ENCODE results near the gene STK4. TPM values are rescaled to one million over a fixed set of nuclear protein-coding genes. Genes with fewer than 3 reads are reported as not detected.

The STK4 gene
- total and polyA plus RNA-seq, 2 of the 8 experiments (the other 6 are each of a cell fraction or from before 2014, with no cell fraction given), result 12.0 to 34.3 TPM

DNA sequence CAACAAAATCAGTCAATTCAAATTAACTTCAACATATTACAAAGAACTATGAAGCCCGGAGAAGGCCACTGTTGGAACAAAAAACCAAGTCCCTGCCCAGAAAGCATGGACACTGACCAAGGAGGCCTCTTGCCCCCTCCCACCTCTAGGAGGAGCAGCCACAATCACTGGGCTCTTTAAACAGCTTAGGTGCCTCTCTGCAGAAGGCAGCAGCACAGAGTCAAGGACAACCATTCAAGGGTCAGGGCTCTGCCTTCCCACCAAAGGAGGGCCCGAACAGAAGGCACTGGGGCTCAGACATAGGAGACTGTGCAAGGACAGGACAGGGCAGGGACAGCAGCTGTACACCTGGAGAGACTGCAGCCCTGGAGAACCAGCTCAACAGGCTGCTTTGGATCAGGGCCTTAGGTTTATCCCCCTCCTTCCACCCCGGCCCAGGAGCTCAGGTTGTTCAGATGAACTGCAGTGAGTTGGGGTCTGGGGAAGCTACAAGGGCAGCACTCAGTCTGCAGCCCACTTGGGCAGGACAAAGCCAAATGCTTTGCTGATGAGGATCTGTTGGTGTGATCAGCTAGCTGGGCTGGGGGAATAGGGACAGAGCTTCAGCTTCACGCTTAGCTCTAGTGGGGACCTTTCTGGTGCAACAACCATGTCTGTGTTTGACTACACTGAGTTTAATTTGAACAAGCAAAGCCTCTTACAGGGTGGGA is 23.9 kb upstream of the STK4 start:
- no peaks in the 10 kb centered on the region for H3K27me3 ChIP-seq (replicated peaks in 1 of 4; ENCODE audit: control insufficient read depth in 3 of 4, extremely low read depth in 1 of 4, insufficient read depth in 3 of 4, low read length in 3 of 4)
- CTCF ChIA-PET (ENCODE audit: partially characterized antibody), result interaction anchor here (0.9 to 3.4 kb wide), 7 partner anchors 9 to 157 kb away, joined by 3 to 25 read pairs (median 8); partner anchors contain the start of gene PABPC1L
- no peak overlapping the region for H3K4me2 ChIP-seq (ENCODE audit: insufficient read depth in 1 of 2, low read depth in 2 of 2, low read length in 2 of 2)
- FAIRE-seq (no peak), DNase-seq (ENCODE audit: low read depth in 1 of 2, low spot score in 2 of 2) (no peak)
- H4K8ac ChIP-seq (ENCODE audit: extremely low read depth, insufficient read depth, low read length), result no peak overlapping the region
- H3K14ac ChIP-seq (ENCODE audit: insufficient read length), result no peak overlapping the region
- H3K4me1 ChIP-seq (replicated peaks in 1 of 4; ENCODE audit: control insufficient read depth in 3 of 4, insufficient read depth in 4 of 4, low read length in 3 of 4), result no peaks in the 10 kb centered on the region
- POLR2A ChIA-PET (ENCODE audit: partially characterized antibody), result interaction anchor here (1.2 to 4.9 kb wide), 8 partner anchors 10 to 40 kb away, joined by 3 to 33 read pairs (median 4); no protein-coding TSS in a partner anchor
- H3K4ac ChIP-seq (replicated peaks; ENCODE audit: insufficient read length, low read depth, low read length), result no peak overlapping the region
- no peak overlapping the region for H4K91ac ChIP-seq (replicated peaks; ENCODE audit: insufficient read length, low read length)
- H3K36me3 ChIP-seq (ENCODE audit: control insufficient read depth in 2 of 4, insufficient read depth in 4 of 4, low read length in 3 of 4), result peaks cover 19 to 54% (median 42%) of the 10 kb centered on the region in 4 experiments
- no peak overlapping the region for H3K27ac ChIP-seq (ENCODE audit: low read depth, low read length)
- H3K79me1 ChIP-seq (ENCODE audit: low read depth, low read length), result peaks cover 2% of the 10 kb centered on the region; the same call in 1 of the 2 replicates
- no peak overlapping the region for H2BK15ac ChIP-seq (ENCODE audit: low read length)
- no peak overlapping the region for H3K23ac ChIP-seq (ENCODE audit: insufficient read length)
- H3K9ac ChIP-seq (replicated peaks in 1 of 4; ENCODE audit: extremely low read depth in 1 of 4, low read depth in 3 of 4, low read length in 3 of 4), result no peak overlapping the region
- no peaks in the 10 kb centered on the region for H3K23me2 ChIP-seq (ENCODE audit: low read depth, low read length)
- H4K5ac ChIP-seq (ENCODE audit: insufficient read length, low read depth, low read length), result no peak overlapping the region
- H3K18ac ChIP-seq (ENCODE audit: extremely low read depth, low read length), result no peak overlapping the region
- H3K79me2 ChIP-seq (ENCODE audit: control insufficient read depth in 1 of 2, insufficient read depth in 2 of 2, low read length in 2 of 2), result no peaks in the 10 kb centered on the region
- H2BK5ac ChIP-seq (ENCODE audit: low read depth, low read length), result no peak overlapping the region
- no peak overlapping the region for H2BK120ac ChIP-seq (replicated peaks; ENCODE audit: low read depth, low read length)
- H2BK20ac ChIP-seq (ENCODE audit: low read length), result no peak overlapping the region
- H2BK12ac ChIP-seq (ENCODE audit: low read depth, low read length), result no peak overlapping the region
- 83% methylated on average over 4 of the region's 4 CpGs; no CpG with 5 or more reads in 1 of the 2 experiments for WGBS, 2 experiments (ENCODE audit: extremely low coverage in 1 of 2, insufficient coverage in 1 of 2, insufficient read length in 1 of 2, insufficient replicate concordance in 2 of 2, low coverage in 1 of 2, low lambda C conversion rate in 2 of 2, missing lambda C conversion rate in 1 of 2)
- H2AFZ ChIP-seq (ENCODE audit: low read length), result no peak overlapping the region
- no peaks in the 10 kb centered on the region for H3K9me3 ChIP-seq (ENCODE audit: insufficient read depth in 2 of 2, low read depth in 1 of 2, low read length in 1 of 2)
- H4K20me1 ChIP-seq (replicated peaks in 1 of 2; ENCODE audit: control insufficient read depth in 1 of 2, insufficient read depth in 2 of 2, low read length in 2 of 2), result peaks cover 5 to 9% of the 10 kb centered on the region in 2 experiments
- H3K4me3 ChIP-seq (ENCODE audit: extremely low read depth in 1 of 4, insufficient read depth in 2 of 4, low read depth in 3 of 4, low read length in 4 of 4), result no peak overlapping the region
- H2AK5ac ChIP-seq (ENCODE audit: low read depth, low read length), result no peak overlapping the region
- no peak overlapping the region for H3K56ac ChIP-seq (replicated peaks; ENCODE audit: insufficient read length, low read depth, low read length)
- TF ChIP-seq RNF2 (IDR thresholded peaks at IDR 0.05; ENCODE audit: borderline replicate concordance, low read depth, low read length, missing control alignments, poor library complexity, severe bottlenecking) (no peak), EP300 (IDR thresholded peaks at IDR 0.05; ENCODE audit: borderline replicate concordance in 1 of 2, low read depth in 2 of 2, low read length in 2 of 2) (no peak), POLR2AphosphoS5 (IDR thresholded peaks at IDR 0.05; ENCODE audit: low read depth, low read length) (0 out of 2 replicates have a peak, but pooled peaks have one; percentile 43), SP2 (IDR thresholded peaks at IDR 0.05; ENCODE audit: low read length) (no peak), SRF (IDR thresholded peaks at IDR 0.05; ENCODE audit: low read depth, low read length) (no peak), KDM5A (IDR thresholded peaks at IDR 0.05; ENCODE audit: low read length) (no peak), SP1 (IDR thresholded peaks at IDR 0.05; ENCODE audit: low read depth, low read length) (no peak), CBX5 (IDR thresholded peaks at IDR 0.05; ENCODE audit: low read depth, low read length) (no peak), CTCF (IDR thresholded peaks at IDR 0.05; ENCODE audit: control extremely low read depth in 1 of 3, insufficient read depth in 1 of 3, low read depth in 1 of 3, low read length in 3 of 3) (peak; percentile 10 to 36 (median 31); a peak in 3 of 4 replicates), TAF1 (IDR thresholded peaks at IDR 0.05; ENCODE audit: low read depth, low read length) (no peak)

Measured in H1 (cell line).